GM18951 (cell line): Measurements from ENCODE around the gene ZNF440.

Source experiments
- POLR2A ChIP-seq: IDR thresholded peaks from 4 replicates; pipeline ENCODE4 v1.6.1; 2011; ENCODE audit warnings: mild to moderate bottlenecking; ENCODE audit not compliant: insufficient read length, insufficient read depth; ENCODE audit errors: extremely low read depth
- in situ Hi-C: fragments of 300-500 bp; cut with MboI; formaldehyde crosslinking; loops from one replicate; pipeline ENCODE4 v1.12.0; 2022; ENCODE audit warnings: low sequenced_read_pairs, mixed read lengths, inconsistent platforms; ENCODE audit not compliant: unreplicated experiment

ZNF440 gene

GRCh38 chr19:11881151-11881800, 67.2 kb downstream of the ZNF440 start:
- TF ChIP-seq POLR2A: no peak
- in situ Hi-C loops: no loop called here

- no peak for TF ChIP-seq POLR2A
- in situ Hi-C loops: no loop called here
Measured at GRCh38 chr19:11882606-11883005, 68.5 kb downstream of the ZNF440 start.
